22Rv1 (cell line): Measurements from ENCODE around the gene OR4E2.
"Not testable (repeated sequence)": the region's sequence is repeated elsewhere in the genome, so short reads cannot be mapped to it uniquely, and the experiment has no call there.

ENCODE experiments used
- H3K27ac ChIP-seq: fragments of 450-650 bp; 2 replicates; pipeline ENCODE4 v1.5.1; 2017
- ZFX ChIP-seq: fragments of 450-650 bp; IDR thresholded peaks from 2 replicates; pipeline ENCODE4 v1.6.1; 2017; ENCODE audit warnings: antibody characterized with exemption, borderline replicate concordance
- TF ChIP-seq, protein P1 (sequence below): fragments of 450-650 bp; IDR thresholded peaks from 2 replicates; pipeline ENCODE4 v1.5.1; 2017; ENCODE audit warnings: mild to moderate bottlenecking

Gene OR4E2

DNA sequence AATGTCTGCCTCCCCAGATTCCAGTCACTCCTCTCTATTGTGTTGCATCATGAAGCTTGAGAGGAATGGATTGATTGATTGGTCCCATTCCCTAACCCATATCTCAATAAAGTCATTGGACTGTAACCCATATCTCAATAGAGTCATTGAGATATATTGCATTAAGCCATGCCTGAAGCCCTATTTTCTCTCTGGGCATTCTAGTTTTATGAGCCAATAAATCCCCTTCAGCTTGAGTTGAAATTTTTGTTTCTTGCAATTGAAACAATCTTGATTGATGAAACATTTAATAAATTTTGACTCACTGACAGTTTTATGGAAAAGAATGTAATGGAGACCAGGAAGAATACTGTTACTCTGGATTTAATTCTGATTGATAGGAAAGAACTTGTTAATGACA lies 40.8 kb downstream of the OR4E2 start:
- TF ChIP-seq, protein P1, sequence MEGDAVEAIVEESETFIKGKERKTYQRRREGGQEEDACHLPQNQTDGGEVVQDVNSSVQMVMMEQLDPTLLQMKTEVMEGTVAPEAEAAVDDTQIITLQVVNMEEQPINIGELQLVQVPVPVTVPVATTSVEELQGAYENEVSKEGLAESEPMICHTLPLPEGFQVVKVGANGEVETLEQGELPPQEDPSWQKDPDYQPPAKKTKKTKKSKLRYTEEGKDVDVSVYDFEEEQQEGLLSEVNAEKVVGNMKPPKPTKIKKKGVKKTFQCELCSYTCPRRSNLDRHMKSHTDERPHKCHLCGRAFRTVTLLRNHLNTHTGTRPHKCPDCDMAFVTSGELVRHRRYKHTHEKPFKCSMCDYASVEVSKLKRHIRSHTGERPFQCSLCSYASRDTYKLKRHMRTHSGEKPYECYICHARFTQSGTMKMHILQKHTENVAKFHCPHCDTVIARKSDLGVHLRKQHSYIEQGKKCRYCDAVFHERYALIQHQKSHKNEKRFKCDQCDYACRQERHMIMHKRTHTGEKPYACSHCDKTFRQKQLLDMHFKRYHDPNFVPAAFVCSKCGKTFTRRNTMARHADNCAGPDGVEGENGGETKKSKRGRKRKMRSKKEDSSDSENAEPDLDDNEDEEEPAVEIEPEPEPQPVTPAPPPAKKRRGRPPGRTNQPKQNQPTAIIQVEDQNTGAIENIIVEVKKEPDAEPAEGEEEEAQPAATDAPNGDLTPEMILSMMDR, result no peak
- no peak for TF ChIP-seq ZFX
- no peak overlapping the region for H3K27ac ChIP-seq

DNA sequence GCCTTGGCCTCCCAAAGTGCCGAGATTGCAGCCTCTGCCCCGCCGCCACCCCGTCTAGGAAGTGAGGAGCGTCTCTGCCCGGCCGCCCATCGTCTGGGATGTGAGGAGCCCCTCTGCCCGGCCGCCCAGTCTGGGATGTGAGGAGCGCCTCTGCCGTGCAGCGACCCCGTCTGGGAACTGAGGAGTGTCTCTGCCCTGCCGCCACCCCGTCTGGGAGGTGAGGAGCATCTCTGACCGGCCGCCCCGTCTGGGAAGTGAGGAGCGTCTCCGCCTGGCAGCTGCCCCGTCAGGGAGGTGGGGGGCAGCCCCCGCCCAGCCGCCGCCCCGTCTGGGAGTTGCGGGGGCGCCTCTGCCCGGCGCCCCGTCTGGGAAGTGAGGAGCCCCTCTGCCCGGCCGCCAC lies 44.0 kb downstream of the OR4E2 start:
- H3K27ac ChIP-seq, result not testable (repeated sequence)

DNA sequence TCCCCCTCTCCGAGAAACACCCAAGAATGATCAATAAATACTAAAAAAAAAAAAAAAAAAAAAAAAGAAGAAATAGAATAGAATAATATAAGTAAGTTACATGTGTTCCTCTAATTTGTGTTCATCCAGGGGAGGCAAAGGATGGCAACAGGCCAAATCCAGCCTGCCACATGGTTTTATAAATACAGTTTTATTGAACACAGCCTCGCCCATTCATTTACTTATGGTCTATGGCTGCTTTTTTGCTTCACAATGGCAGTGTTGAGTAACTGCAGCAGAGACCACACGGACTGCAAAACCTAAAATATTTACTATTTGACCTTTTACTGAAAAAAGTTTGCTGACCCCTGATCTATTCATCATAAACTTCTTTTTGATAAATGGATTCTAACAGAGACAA lies 44.9 kb downstream of the OR4E2 start:
- H3K27ac ChIP-seq, result not testable (repeated sequence)

GRCh38 chr14:21699551-21699950 lies 45.9 kb downstream of the OR4E2 start:
- H3K27ac ChIP-seq, result no peak overlapping the region
- TF ChIP-seq, protein P1, result no peak
- TF ChIP-seq ZFX, result no peak

- H3K27ac ChIP-seq, result no peak overlapping the region
- TF ChIP-seq, protein P1, result no peak
- TF ChIP-seq ZFX, result no peak
Measured at GRCh38 chr14:21702316-21702715, 48.7 kb downstream of the OR4E2 start.

DNA sequence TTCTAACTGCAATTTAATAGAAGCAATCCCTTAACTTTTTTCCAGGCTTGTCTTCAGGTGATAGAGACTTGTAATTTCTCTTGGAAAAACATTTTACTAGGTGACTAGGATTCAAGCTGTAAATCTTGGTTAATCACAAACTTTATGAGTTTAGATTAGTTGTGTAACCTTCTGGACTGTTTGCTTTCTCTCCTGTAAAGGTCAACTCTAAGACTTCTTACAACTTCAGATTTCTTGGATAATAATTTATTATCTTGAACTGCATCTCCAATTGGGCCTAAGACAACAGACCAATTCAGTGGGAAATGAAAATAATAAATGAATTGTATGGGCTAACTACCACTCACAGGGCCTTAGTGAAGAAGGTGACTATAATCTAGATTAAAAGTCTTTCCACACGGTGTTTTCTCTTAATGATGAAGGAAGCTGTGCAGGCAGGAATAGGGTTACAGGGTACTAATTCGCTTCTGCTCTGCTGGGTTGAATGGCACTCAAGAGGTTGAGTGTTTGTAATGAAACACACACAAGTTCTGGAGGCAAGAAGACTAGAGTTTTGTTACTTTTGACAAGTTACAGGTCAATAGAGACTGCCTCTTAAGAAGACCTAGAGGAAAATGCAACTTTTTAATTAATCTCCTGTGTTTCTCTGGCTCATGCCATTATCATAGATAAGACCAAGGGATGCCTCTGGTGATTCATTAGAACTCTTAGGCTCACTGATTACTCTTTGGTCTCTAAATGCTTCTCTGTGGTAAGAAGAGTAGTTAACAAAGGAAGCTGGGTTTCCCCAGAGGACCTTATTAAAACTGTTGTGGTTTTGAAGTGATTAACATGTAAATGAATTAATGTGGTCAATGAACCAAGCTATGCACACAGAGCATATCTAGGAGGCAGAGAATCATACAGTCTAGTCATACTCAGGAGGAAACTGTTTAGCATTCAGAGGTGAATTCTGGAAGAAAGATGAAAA lies 50.0 kb downstream of the OR4E2 start:
- TF ChIP-seq ZFX, result no peak
- TF ChIP-seq, protein P1, result no peak
- H3K27ac ChIP-seq, result no peak overlapping the region

DNA sequence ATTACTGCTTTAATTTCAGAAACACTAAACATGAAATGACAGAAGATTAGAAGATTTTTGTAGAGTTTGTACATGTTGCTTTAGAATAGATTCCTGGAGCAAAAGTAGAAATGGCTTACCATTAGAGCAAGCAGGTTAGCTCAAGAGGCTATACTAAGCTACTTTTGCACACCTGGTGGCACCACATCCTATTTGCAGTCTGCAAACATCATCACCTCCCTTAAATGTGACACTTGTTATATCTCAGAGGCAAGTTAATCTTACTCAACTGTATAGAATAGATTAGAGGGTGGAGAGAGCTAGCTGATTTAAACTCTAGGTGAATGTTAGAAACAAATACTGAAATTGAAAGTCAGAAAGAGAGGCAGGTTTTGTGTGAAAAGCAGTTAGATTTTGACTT lies 50.7 kb downstream of the OR4E2 start:
- no peak overlapping the region for H3K27ac ChIP-seq
- TF ChIP-seq ZFX, result no peak

- H3K27ac ChIP-seq, result no peak overlapping the region
- TF ChIP-seq ZFX, result no peak
- TF ChIP-seq, protein P1, result peak; percentile 92
Measured at GRCh38 chr14:21711360-21711961, 57.8 kb downstream of the OR4E2 start.
